ENCODE results near the gene LRRC4C. TPM values are rescaled to one million over a fixed set of nuclear protein-coding genes. Genes with fewer than 3 reads are reported as not detected.

Gene LRRC4C
- total and polyA plus RNA-seq, 2 experiments from 2014 or later, result 0.35 to 1.1 TPM

DNA sequence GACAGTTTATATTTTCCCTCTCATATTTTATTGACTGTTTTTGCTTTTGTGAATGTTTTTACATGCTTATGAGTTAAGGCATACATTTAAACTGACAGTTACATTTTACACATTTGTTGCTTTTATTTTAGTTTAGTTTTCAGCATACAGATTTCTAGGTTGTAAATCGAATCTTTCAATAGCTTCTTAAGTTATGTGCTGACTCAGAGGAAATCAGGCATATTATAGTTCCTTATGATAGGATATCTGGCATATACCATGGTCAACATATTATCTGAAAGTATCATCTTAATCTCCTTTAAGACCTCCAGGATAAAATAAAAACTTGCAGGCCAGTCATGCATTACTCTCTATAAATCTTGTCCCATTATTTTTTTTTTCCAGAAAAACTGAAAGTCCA lies 916.6 kb downstream of the LRRC4C start:
- Histone ChIP-seq H3K79me2 (replicated peaks; ENCODE audit: insufficient read depth) (no peaks in the 10 kb centered on the region), H3F3A (replicated peaks; ENCODE audit: low read depth) (no peaks in the 10 kb centered on the region), H3K4me2 (no peak overlapping the region), H4K20me1 (replicated peaks; ENCODE audit: insufficient read depth) (no peaks in the 10 kb centered on the region), H3K4me1 (ENCODE audit: insufficient read depth) (no peaks in the 10 kb centered on the region), H3K36me3 (ENCODE audit: insufficient read depth) (no peaks in the 10 kb centered on the region), H3K27me3 (ENCODE audit: insufficient read depth) (no peaks in the 10 kb centered on the region), H3K9me2 (ENCODE audit: insufficient read depth) (no peaks in the 10 kb centered on the region), H3K27ac (ENCODE audit: low read depth) (no peak overlapping the region), H2AFZ (no peak overlapping the region), H3K4me3 (no peak overlapping the region)
- ATAC-seq (no peak), DNase-seq (ENCODE audit: low spot score) (no peak)
- H3K36me3 Mint-ChIP-seq (ENCODE audit: low read depth), result no peaks in the 10 kb centered on the region
- H3K27me3 Mint-ChIP-seq (ENCODE audit: insufficient read depth, low read depth, poor library complexity), result no peaks in the 10 kb centered on the region
- no peak overlapping the region for H3K27ac Mint-ChIP-seq
- no peak overlapping the region for H3K4me3 Mint-ChIP-seq
- TF ChIP-seq EZH2 (IDR thresholded peaks at IDR 0.05; ENCODE audit: low read depth, unreplicated experiment) (no peak), STAT1 (IDR thresholded peaks at IDR 0.05; ENCODE audit: unreplicated experiment) (no peak), EZH2phosphoT487 (IDR thresholded peaks at IDR 0.05; ENCODE audit: unreplicated experiment) (no peak), JUNB (IDR thresholded peaks at IDR 0.05; ENCODE audit: unreplicated experiment) (no peak), ZNF114 (CRISPR knock-in tag; IDR thresholded peaks at IDR 0.05) (no peak), ZNF331 (CRISPR knock-in tag; IDR thresholded peaks at IDR 0.05; ENCODE audit: low read depth) (no peak), NANOG (IDR thresholded peaks at IDR 0.05; ENCODE audit: borderline replicate concordance) (no peak), POLR2AphosphoS5 (IDR thresholded peaks at IDR 0.05; ENCODE audit: low read depth) (no peak), CREB1 (CRISPR knock-in tag; IDR thresholded peaks at IDR 0.05; ENCODE audit: low read depth) (no peak)
- TF ChIP-seq, protein P1, sequence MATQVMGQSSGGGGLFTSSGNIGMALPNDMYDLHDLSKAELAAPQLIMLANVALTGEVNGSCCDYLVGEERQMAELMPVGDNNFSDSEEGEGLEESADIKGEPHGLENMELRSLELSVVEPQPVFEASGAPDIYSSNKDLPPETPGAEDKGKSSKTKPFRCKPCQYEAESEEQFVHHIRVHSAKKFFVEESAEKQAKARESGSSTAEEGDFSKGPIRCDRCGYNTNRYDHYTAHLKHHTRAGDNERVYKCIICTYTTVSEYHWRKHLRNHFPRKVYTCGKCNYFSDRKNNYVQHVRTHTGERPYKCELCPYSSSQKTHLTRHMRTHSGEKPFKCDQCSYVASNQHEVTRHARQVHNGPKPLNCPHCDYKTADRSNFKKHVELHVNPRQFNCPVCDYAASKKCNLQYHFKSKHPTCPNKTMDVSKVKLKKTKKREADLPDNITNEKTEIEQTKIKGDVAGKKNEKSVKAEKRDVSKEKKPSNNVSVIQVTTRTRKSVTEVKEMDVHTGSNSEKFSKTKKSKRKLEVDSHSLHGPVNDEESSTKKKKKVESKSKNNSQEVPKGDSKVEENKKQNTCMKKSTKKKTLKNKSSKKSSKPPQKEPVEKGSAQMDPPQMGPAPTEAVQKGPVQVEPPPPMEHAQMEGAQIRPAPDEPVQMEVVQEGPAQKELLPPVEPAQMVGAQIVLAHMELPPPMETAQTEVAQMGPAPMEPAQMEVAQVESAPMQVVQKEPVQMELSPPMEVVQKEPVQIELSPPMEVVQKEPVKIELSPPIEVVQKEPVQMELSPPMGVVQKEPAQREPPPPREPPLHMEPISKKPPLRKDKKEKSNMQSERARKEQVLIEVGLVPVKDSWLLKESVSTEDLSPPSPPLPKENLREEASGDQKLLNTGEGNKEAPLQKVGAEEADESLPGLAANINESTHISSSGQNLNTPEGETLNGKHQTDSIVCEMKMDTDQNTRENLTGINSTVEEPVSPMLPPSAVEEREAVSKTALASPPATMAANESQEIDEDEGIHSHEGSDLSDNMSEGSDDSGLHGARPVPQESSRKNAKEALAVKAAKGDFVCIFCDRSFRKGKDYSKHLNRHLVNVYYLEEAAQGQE (IDR thresholded peaks at IDR 0.05; ENCODE audit: unreplicated experiment), result no peak
- TF ChIP-seq, protein P2, sequence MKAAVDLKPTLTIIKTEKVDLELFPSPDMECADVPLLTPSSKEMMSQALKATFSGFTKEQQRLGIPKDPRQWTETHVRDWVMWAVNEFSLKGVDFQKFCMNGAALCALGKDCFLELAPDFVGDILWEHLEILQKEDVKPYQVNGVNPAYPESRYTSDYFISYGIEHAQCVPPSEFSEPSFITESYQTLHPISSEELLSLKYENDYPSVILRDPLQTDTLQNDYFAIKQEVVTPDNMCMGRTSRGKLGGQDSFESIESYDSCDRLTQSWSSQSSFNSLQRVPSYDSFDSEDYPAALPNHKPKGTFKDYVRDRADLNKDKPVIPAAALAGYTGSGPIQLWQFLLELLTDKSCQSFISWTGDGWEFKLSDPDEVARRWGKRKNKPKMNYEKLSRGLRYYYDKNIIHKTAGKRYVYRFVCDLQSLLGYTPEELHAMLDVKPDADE (IDR thresholded peaks at IDR 0.05), result no peak
- TF ChIP-seq, protein P3, sequence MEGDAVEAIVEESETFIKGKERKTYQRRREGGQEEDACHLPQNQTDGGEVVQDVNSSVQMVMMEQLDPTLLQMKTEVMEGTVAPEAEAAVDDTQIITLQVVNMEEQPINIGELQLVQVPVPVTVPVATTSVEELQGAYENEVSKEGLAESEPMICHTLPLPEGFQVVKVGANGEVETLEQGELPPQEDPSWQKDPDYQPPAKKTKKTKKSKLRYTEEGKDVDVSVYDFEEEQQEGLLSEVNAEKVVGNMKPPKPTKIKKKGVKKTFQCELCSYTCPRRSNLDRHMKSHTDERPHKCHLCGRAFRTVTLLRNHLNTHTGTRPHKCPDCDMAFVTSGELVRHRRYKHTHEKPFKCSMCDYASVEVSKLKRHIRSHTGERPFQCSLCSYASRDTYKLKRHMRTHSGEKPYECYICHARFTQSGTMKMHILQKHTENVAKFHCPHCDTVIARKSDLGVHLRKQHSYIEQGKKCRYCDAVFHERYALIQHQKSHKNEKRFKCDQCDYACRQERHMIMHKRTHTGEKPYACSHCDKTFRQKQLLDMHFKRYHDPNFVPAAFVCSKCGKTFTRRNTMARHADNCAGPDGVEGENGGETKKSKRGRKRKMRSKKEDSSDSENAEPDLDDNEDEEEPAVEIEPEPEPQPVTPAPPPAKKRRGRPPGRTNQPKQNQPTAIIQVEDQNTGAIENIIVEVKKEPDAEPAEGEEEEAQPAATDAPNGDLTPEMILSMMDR (conservative IDR thresholded peaks at IDR 0.05; ENCODE audit: low read depth in 2 of 2), result no peak
- TF ChIP-seq, protein P4, sequence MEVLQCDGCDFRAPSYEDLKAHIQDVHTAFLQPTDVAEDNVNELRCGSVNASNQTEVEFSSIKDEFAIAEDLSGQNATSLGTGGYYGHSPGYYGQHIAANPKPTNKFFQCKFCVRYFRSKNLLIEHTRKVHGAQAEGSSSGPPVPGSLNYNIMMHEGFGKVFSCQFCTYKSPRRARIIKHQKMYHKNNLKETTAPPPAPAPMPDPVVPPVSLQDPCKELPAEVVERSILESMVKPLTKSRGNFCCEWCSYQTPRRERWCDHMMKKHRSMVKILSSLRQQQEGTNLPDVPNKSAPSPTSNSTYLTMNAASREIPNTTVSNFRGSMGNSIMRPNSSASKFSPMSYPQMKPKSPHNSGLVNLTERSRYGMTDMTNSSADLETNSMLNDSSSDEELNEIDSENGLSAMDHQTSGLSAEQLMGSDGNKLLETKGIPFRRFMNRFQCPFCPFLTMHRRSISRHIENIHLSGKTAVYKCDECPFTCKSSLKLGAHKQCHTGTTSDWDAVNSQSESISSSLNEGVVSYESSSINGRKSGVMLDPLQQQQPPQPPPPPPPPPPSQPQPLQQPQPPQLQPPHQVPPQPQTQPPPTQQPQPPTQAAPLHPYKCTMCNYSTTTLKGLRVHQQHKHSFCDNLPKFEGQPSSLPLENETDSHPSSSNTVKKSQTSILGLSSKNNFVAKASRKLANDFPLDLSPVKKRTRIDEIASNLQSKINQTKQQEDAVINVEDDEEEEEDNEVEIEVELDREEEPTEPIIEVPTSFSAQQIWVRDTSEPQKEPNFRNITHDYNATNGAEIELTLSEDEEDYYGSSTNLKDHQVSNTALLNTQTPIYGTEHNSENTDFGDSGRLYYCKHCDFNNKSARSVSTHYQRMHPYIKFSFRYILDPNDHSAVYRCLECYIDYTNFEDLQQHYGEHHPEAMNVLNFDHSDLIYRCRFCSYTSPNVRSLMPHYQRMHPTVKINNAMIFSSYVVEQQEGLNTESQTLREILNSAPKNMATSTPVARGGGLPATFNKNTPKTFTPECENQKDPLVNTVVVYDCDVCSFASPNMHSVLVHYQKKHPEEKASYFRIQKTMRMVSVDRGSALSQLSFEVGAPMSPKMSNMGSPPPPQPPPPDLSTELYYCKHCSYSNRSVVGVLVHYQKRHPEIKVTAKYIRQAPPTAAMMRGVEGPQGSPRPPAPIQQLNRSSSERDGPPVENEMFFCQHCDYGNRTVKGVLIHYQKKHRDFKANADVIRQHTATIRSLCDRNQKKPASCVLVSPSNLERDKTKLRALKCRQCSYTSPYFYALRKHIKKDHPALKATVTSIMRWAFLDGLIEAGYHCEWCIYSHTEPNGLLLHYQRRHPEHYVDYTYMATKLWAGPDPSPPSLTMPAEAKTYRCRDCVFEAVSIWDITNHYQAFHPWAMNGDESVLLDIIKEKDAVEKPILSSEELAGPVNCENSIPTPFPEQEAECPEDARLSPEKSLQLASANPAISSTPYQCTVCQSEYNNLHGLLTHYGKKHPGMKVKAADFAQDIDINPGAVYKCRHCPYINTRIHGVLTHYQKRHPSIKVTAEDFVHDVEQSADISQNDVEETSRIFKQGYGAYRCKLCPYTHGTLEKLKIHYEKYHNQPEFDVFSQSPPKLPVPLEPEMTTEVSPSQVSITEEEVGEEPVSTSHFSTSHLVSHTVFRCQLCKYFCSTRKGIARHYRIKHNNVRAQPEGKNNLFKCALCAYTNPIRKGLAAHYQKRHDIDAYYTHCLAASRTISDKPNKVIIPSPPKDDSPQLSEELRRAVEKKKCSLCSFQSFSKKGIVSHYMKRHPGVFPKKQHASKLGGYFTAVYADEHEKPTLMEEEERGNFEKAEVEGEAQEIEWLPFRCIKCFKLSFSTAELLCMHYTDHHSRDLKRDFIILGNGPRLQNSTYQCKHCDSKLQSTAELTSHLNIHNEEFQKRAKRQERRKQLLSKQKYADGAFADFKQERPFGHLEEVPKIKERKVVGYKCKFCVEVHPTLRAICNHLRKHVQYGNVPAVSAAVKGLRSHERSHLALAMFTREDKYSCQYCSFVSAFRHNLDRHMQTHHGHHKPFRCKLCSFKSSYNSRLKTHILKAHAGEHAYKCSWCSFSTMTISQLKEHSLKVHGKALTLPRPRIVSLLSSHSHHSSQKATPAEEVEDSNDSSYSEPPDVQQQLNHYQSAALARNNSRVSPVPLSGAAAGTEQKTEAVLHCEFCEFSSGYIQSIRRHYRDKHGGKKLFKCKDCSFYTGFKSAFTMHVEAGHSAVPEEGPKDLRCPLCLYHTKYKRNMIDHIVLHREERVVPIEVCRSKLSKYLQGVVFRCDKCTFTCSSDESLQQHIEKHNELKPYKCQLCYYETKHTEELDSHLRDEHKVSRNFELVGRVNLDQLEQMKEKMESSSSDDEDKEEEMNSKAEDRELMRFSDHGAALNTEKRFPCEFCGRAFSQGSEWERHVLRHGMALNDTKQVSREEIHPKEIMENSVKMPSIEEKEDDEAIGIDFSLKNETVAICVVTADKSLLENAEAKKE (CRISPR knock-in tag; IDR thresholded peaks at IDR 0.05), result no peak
- H3K9me3 Mint-ChIP-seq, result no peaks in the 10 kb centered on the region
- peaks cover under 1% of the 10 kb centered on the region; the same call in 2 of the 3 replicates for H3K4me1 Mint-ChIP-seq

Data from GM23338 (cell line).